SK-N-SH (cell line): ENCODE data around the gene PDYN. TPM values are rescaled to one million over a fixed set of nuclear protein-coding genes. Genes with fewer than 3 reads are reported as not detected.

Experiments
- CTCF ChIA-PET: fragments of 300-600, 350-600 bp; formaldehyde crosslinking; extraction: SDS; loops from one replicate; lab custom pipeline; 2021; lab: Yijun Ruan, JAX
- POLR2A ChIA-PET: fragments of 350-600 bp; sonication (Branson Sonifier 250); formaldehyde crosslinking; extraction: SDS; loops from one replicate; lab custom pipeline; 2020; ENCODE audit warnings: antibody characterized with exemption, inconsistent platforms; lab: Yijun Ruan, JAX
- DNase-seq: peaks from one replicate; pipeline ENCODE4 v3.0.0; 2012
- H2AFZ ChIP-seq: fragments of 200-600 bp; sonication (generic); 2 replicates; pipeline ENCODE4 v1.8.1; 2016; ENCODE audit warnings: antibody characterized with exemption, mild to moderate bottlenecking, low read depth
- H3F3A ChIP-seq: fragments of 200-600 bp; sonication (generic); replicated peaks from 2 replicates; pipeline ENCODE3; 2016; ENCODE audit warnings: antibody characterized with exemption, mild to moderate bottlenecking; ENCODE audit not compliant: insufficient read depth
- H3K27ac ChIP-seq, 2 experiments: fragments of 200-500 bp in 1 of 2; fragments of 200-600 bp in 1 of 2; sonication (Bioruptor generic) in 1 of 2; sonication (generic), shearing (Covaris generic) in 1 of 2; 2 replicates each; pipeline versions ENCODE4 v1.5.1 to v1.6.1; 2014 to 2016; ENCODE audit warnings: low read depth in 2 of 2, inconsistent platforms in 1 of 2, low read length in 1 of 2, mild to moderate bottlenecking in 1 of 2, mixed read lengths in 1 of 2
- H3K27me3 ChIP-seq: fragments of 200-600 bp; sonication (generic), shearing (Covaris generic); 2 replicates; pipeline ENCODE4 v1.6.1; 2016; ENCODE audit warnings: mixed run types; ENCODE audit not compliant: insufficient read depth
- H3K36me3 ChIP-seq, 2 experiments: fragments of 200-500 bp in 1 of 2; fragments of 200-600 bp in 1 of 2; sonication (Bioruptor generic) in 1 of 2; sonication (generic) in 1 of 2; replicated peaks in 1 of 2; 2 replicates each; pipeline versions ENCODE3 to v1.5.1; 2014 to 2016; ENCODE audit warnings: low read length in 1 of 2, mild to moderate bottlenecking in 1 of 2; ENCODE audit not compliant: insufficient read depth in 2 of 2, control insufficient read depth in 1 of 2
- H3K4me1 ChIP-seq, 2 experiments: fragments of 200-500 bp in 1 of 2; fragments of 200-600 bp in 1 of 2; sonication (Bioruptor generic) in 1 of 2; sonication (generic), shearing (Covaris generic) in 1 of 2; 2 replicates each; pipeline versions ENCODE4 v1.5.1 to v1.6.1; 2014 to 2016; ENCODE audit warnings: low read depth in 1 of 2, low read length in 1 of 2, mixed run types in 1 of 2; ENCODE audit not compliant: insufficient read depth in 2 of 2, control insufficient read depth in 1 of 2
- H3K4me2 ChIP-seq: fragments of 200-600 bp; sonication (generic), shearing (Covaris generic); 2 replicates; pipeline ENCODE4 v1.6.1; 2017; ENCODE audit warnings: mixed run types
- H3K4me3 ChIP-seq, 2 experiments: fragments of 200-500 bp in 1 of 2; fragments of 200-600 bp in 1 of 2; sonication (Bioruptor generic) in 1 of 2; sonication (generic), shearing (Covaris generic) in 1 of 2; 2 replicates each; pipeline versions ENCODE4 v1.5.1 to v1.8.1; 2014 to 2016; ENCODE audit warnings: low read depth in 2 of 2, inconsistent platforms in 1 of 2, low read length in 1 of 2, mild to moderate bottlenecking in 1 of 2, mixed read lengths in 1 of 2, moderate library complexity in 1 of 2
- H3K79me2 ChIP-seq: fragments of 200-600 bp; sonication (generic); 2 replicates; pipeline ENCODE4 v1.8.1; 2017; ENCODE audit warnings: mild to moderate bottlenecking; ENCODE audit not compliant: insufficient read depth
- H3K9ac ChIP-seq: fragments of 200-600 bp; sonication (generic); 2 replicates; pipeline ENCODE4 v1.6.1; 2017; ENCODE audit warnings: mixed run types
- H3K9me2 ChIP-seq: fragments of 200-600 bp; sonication (generic); 2 replicates; pipeline ENCODE4 v1.6.1; 2017; ENCODE audit warnings: mixed run types
- H3K9me3 ChIP-seq: fragments of 200-600 bp; sonication (generic); 2 replicates; pipeline ENCODE4 v1.6.1; 2017; ENCODE audit warnings: mixed run types, mild to moderate bottlenecking, moderate library complexity
- H4K20me1 ChIP-seq: fragments of 200-600 bp; sonication (generic); 2 replicates; pipeline ENCODE4 v1.6.1; 2017; ENCODE audit warnings: mild to moderate bottlenecking, mixed run types; ENCODE audit not compliant: insufficient read depth
- CHD2 ChIP-seq: fragments of 150-350 bp; IDR thresholded peaks from 2 replicates; pipeline ENCODE4 v1.6.1; 2018; ENCODE audit warnings: low read length; ENCODE audit not compliant: partially characterized antibody
- ELF1 ChIP-seq: IDR thresholded peaks from 2 replicates; pipeline ENCODE4 v1.4.0; 2012
- FOSL2 ChIP-seq: IDR thresholded peaks from 2 replicates; pipeline ENCODE4 v1.4.0; 2012; ENCODE audit warnings: low read depth, mild to moderate bottlenecking, moderate library complexity, borderline replicate concordance
- FOXJ3 ChIP-seq: sonication (generic); formaldehyde crosslinking; IDR thresholded peaks from 2 replicates; pipeline ENCODE4 v1.5.1; 2020; ENCODE audit warnings: mild to moderate bottlenecking, missing genetic modification reagents
- GATA2 ChIP-seq: sonication (generic); formaldehyde crosslinking; IDR thresholded peaks from 2 replicates; pipeline ENCODE4 v1.5.0; 2020; ENCODE audit warnings: mild to moderate bottlenecking, missing genetic modification reagents
- JUND ChIP-seq: IDR thresholded peaks from 2 replicates; pipeline ENCODE4 v1.4.0; 2012
- MXI1 ChIP-seq: IDR thresholded peaks from 2 replicates; pipeline ENCODE4 v1.6.1; 2012; ENCODE audit warnings: mild to moderate bottlenecking, low read depth, low read length, improper control_type of control experiment
- NFIC ChIP-seq: IDR thresholded peaks from 2 replicates; pipeline ENCODE4 v1.4.0; 2012; ENCODE audit warnings: borderline replicate concordance
- PBX3 ChIP-seq: IDR thresholded peaks from 2 replicates; pipeline ENCODE4; 2012
- POLR2AphosphoS5 ChIP-seq: IDR thresholded peaks from 2 replicates; pipeline ENCODE4 v1.6.1; 2012; ENCODE audit warnings: low read depth, low read length
- RCOR1 ChIP-seq: fragments of 150-350 bp; IDR thresholded peaks from 2 replicates; pipeline ENCODE4 v1.6.1; 2017; ENCODE audit warnings: antibody characterized with exemption, low read length
- RXRA ChIP-seq: IDR thresholded peaks from 2 replicates; pipeline ENCODE4 v1.4.0; 2012; ENCODE audit warnings: low read depth, mild to moderate bottlenecking, borderline replicate concordance
- SIN3A ChIP-seq: IDR thresholded peaks from 2 replicates; pipeline ENCODE4 v1.6.1; 2012; ENCODE audit warnings: low read depth, mild to moderate bottlenecking, low read length, moderate library complexity, borderline replicate concordance
- TAF1 ChIP-seq: IDR thresholded peaks from 2 replicates; pipeline ENCODE4 v1.6.1; 2012; ENCODE audit warnings: low read depth, mild to moderate bottlenecking, low read length, moderate library complexity, borderline replicate concordance
- TCF12 ChIP-seq: IDR thresholded peaks from 2 replicates; pipeline ENCODE4 v1.4.0; 2012
- TEAD4 ChIP-seq: IDR thresholded peaks from 2 replicates; pipeline ENCODE4 v1.4.0; 2012; ENCODE audit warnings: mild to moderate bottlenecking, borderline replicate concordance; ENCODE audit not compliant: insufficient read depth
- USF1 ChIP-seq: IDR thresholded peaks from 2 replicates; pipeline ENCODE4 v1.4.0; 2012; ENCODE audit warnings: low read depth, borderline replicate concordance
- YY1 ChIP-seq: IDR thresholded peaks from 2 replicates; pipeline ENCODE4 v1.4.0; 2012; ENCODE audit warnings: low read depth, mild to moderate bottlenecking
- ZBTB33 ChIP-seq: IDR thresholded peaks from 2 replicates; pipeline ENCODE4 v1.4.0; 2012; ENCODE audit warnings: low read depth, borderline replicate concordance
- WGBS: methylation state at CpG from one replicate; pipeline ENCODE4 v1.1.6; 2017; ENCODE audit warnings: low lambda C conversion rate; 5-methylcytosine and 5-hydroxymethylcytosine counted together
- polyA plus RNA-seq, 3 experiments: library from polyadenylated mRNA; depleted of rRNA; stranded (reverse); fragments of >200 nt; gene quantifications; 2 replicates each; pipeline ENCODE4 v1.2.3, GENCODE V29; 2012
- TF ChIP-seq, protein P1 (sequence below): fragments of 150-350 bp; IDR thresholded peaks from 2 replicates; pipeline ENCODE4 v1.6.1; 2016; ENCODE audit warnings: mild to moderate bottlenecking, low read depth, low read length
- TF ChIP-seq, protein P2 (sequence below): fragments of 200-600 bp; sonication (generic); IDR thresholded peaks from 2 replicates; pipeline ENCODE4 v1.6.1; 2017; ENCODE audit warnings: antibody characterized with exemption, mild to moderate bottlenecking, moderate library complexity
- TF ChIP-seq, protein P3 (sequence below): fragments of 150-350 bp; IDR thresholded peaks from 2 replicates; pipeline ENCODE4 v1.6.1; 2017; ENCODE audit warnings: antibody characterized with exemption, low read length, low read depth, borderline replicate concordance
- TF ChIP-seq, protein P4 (sequence below): IDR thresholded peaks from 2 replicates; pipeline ENCODE4 v1.4.0; 2012; ENCODE audit warnings: low read depth

The PDYN gene
- polyA plus RNA-seq, 1 of the 3 experiments (the other 2 are of a cell fraction): not detected

- Histone ChIP-seq H3K9ac (no peak overlapping the region), H3K27me3 (no peaks in the 10 kb centered on the region), H3K79me2 (no peaks in the 10 kb centered on the region), H3K9me3 (no peaks in the 10 kb centered on the region), H3K4me3 (peak overlapping the region in 1 of 2 experiments; percentile 12; a peak in 1 of 4 replicates), H2AFZ (no peak overlapping the region), H4K20me1 (no peaks in the 10 kb centered on the region; the same call in 1 of the 2 replicates), H3K4me1 (peaks cover 13 to 50% of the 10 kb centered on the region in 2 experiments; a peak in 3 of 4 replicates), H3K9me2 (no peaks in the 10 kb centered on the region), H3F3A (peaks cover 5% of the 10 kb centered on the region), H3K4me2 (no peak overlapping the region), H3K36me3 (peaks cover 0 to 6% of the 10 kb centered on the region in 2 experiments), H3K27ac (peak overlapping the region in 1 of 2 experiments; percentile 84; a peak in 2 of 4 replicates)
- POLR2A ChIA-PET: interaction anchor here (1.0 to 1.2 kb wide), 2 partner anchors 18 to 85 kb away, joined by 3 read pairs; no protein-coding TSS in a partner anchor
- TF ChIP-seq TEAD4: no peak
- TF ChIP-seq TCF12: no peak
- no peak for TF ChIP-seq PBX3
- TF ChIP-seq CHD2: peak; percentile 13
- TF ChIP-seq NFIC: no peak
- TF ChIP-seq FOXJ3 (CRISPR knock-in tag): no peak
- TF ChIP-seq JUND: no peak
- no peak for TF ChIP-seq ELF1
- TF ChIP-seq TAF1: no peak
- TF ChIP-seq POLR2AphosphoS5: no peak
- TF ChIP-seq YY1: no peak
- TF ChIP-seq, protein P1, sequence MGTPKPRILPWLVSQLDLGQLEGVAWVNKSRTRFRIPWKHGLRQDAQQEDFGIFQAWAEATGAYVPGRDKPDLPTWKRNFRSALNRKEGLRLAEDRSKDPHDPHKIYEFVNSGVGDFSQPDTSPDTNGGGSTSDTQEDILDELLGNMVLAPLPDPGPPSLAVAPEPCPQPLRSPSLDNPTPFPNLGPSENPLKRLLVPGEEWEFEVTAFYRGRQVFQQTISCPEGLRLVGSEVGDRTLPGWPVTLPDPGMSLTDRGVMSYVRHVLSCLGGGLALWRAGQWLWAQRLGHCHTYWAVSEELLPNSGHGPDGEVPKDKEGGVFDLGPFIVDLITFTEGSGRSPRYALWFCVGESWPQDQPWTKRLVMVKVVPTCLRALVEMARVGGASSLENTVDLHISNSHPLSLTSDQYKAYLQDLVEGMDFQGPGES: no peak
- no peak for TF ChIP-seq USF1
- peak; percentile 70 for TF ChIP-seq MXI1
- TF ChIP-seq, protein P2, sequence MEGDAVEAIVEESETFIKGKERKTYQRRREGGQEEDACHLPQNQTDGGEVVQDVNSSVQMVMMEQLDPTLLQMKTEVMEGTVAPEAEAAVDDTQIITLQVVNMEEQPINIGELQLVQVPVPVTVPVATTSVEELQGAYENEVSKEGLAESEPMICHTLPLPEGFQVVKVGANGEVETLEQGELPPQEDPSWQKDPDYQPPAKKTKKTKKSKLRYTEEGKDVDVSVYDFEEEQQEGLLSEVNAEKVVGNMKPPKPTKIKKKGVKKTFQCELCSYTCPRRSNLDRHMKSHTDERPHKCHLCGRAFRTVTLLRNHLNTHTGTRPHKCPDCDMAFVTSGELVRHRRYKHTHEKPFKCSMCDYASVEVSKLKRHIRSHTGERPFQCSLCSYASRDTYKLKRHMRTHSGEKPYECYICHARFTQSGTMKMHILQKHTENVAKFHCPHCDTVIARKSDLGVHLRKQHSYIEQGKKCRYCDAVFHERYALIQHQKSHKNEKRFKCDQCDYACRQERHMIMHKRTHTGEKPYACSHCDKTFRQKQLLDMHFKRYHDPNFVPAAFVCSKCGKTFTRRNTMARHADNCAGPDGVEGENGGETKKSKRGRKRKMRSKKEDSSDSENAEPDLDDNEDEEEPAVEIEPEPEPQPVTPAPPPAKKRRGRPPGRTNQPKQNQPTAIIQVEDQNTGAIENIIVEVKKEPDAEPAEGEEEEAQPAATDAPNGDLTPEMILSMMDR: no peak
- TF ChIP-seq RXRA: no peak
- TF ChIP-seq RCOR1: peak; percentile 42; the same call in 1 of the 2 replicates
- TF ChIP-seq FOSL2: no peak
- TF ChIP-seq SIN3A: no peak
- no peak for TF ChIP-seq ZBTB33
- TF ChIP-seq, protein P3, sequence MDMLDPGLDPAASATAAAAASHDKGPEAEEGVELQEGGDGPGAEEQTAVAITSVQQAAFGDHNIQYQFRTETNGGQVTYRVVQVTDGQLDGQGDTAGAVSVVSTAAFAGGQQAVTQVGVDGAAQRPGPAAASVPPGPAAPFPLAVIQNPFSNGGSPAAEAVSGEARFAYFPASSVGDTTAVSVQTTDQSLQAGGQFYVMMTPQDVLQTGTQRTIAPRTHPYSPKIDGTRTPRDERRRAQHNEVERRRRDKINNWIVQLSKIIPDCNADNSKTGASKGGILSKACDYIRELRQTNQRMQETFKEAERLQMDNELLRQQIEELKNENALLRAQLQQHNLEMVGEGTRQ: no peak
- no peak for TF ChIP-seq GATA2 (CRISPR knock-in tag)
- TF ChIP-seq, protein P4, sequence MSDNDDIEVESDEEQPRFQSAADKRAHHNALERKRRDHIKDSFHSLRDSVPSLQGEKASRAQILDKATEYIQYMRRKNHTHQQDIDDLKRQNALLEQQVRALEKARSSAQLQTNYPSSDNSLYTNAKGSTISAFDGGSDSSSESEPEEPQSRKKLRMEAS: no peak
- CTCF ChIA-PET: interaction anchor here (0.7 to 2.2 kb wide), 12 partner anchors 19 to 158 kb away, joined by 3 to 15 read pairs (median 3); no protein-coding TSS in a partner anchor
- peak; percentile 82 for DNase-seq
- WGBS: 67% methylated on average over 12 of the region's 15 CpGs
Observed at GRCh38 chr20:1935696-1936366, 58.0 kb downstream of the PDYN start.
